ENCODE measurements around the gene TAGLN3.

The TAGLN3 gene

GRCh38 chr3:111970376-111970775 is 28.3 kb upstream of the TAGLN3 start:
- H3K4me3 ChIP-seq (ENCODE audit: low read depth, low read length): no peak overlapping the region
- H3K27me3 ChIP-seq (replicated peaks): no peaks in the 10 kb centered on the region
- in situ Hi-C loops (cut with HindIII; ENCODE audit: low pct_ligation_motif_present, low sequenced_read_pairs): no loop called here
- DNase-seq: no peak
- H3K36me3 ChIP-seq (replicated peaks): peaks cover 59% of the 10 kb centered on the region
- no peak for TF ChIP-seq CTCF (IDR thresholded peaks at IDR 0.05; ENCODE audit: low read depth, low read length, missing control alignments)
- no peak overlapping the region for H3K27ac ChIP-seq

GRCh38 chr3:111971533-111972130 is 27.1 kb upstream of the TAGLN3 start:
- no peak for TF ChIP-seq CTCF (IDR thresholded peaks at IDR 0.05; ENCODE audit: low read depth, low read length, missing control alignments)
- peaks cover 54% of the 10 kb centered on the region for H3K36me3 ChIP-seq (replicated peaks)
- in situ Hi-C loops (cut with HindIII; ENCODE audit: low pct_ligation_motif_present, low sequenced_read_pairs): no loop called here

GRCh38 chr3:111972891-111973290 is 25.8 kb upstream of the TAGLN3 start:
- H3K27ac ChIP-seq: no peak overlapping the region
- H3K4me3 ChIP-seq (ENCODE audit: low read depth, low read length): no peak overlapping the region
- no peak for TF ChIP-seq CTCF (IDR thresholded peaks at IDR 0.05; ENCODE audit: low read depth, low read length, missing control alignments)
- no peaks in the 10 kb centered on the region for H3K27me3 ChIP-seq (replicated peaks)
- in situ Hi-C loops (cut with HindIII; ENCODE audit: low pct_ligation_motif_present, low sequenced_read_pairs): no loop called here
- DNase-seq: no peak
- peaks cover 53% of the 10 kb centered on the region for H3K36me3 ChIP-seq (replicated peaks)

More at GRCh38 chr3:111971533-111972130, 27.1 kb upstream of the TAGLN3 start:
- Histone ChIP-seq H3K27me3 (replicated peaks) (no peaks in the 10 kb centered on the region), H3K27ac (no peak overlapping the region), H3K4me3 (ENCODE audit: low read depth, low read length) (no peak overlapping the region)
- no peak for DNase-seq

- H3K36me3 ChIP-seq (replicated peaks): peaks cover 33% of the 10 kb centered on the region
- in situ Hi-C loops (cut with HindIII; ENCODE audit: low pct_ligation_motif_present, low sequenced_read_pairs): no loop called here
- no peaks in the 10 kb centered on the region for H3K27me3 ChIP-seq (replicated peaks)
- no peak for DNase-seq
- H3K4me3 ChIP-seq (ENCODE audit: low read depth, low read length): no peak overlapping the region
- no peak overlapping the region for H3K27ac ChIP-seq
- no peak for TF ChIP-seq CTCF (IDR thresholded peaks at IDR 0.05; ENCODE audit: low read depth, low read length, missing control alignments)
Observed at GRCh38 chr3:111975131-111975530, 23.6 kb upstream of the TAGLN3 start.

- in situ Hi-C loops (cut with HindIII; ENCODE audit: low pct_ligation_motif_present, low sequenced_read_pairs): no loop called here
- Histone ChIP-seq H3K4me3 (ENCODE audit: low read depth, low read length) (no peak overlapping the region), H3K27ac (no peak overlapping the region), H3K27me3 (replicated peaks) (no peaks in the 10 kb centered on the region), H3K36me3 (replicated peaks) (peaks cover 22% of the 10 kb centered on the region)
- DNase-seq: no peak
- TF ChIP-seq CTCF (IDR thresholded peaks at IDR 0.05; ENCODE audit: low read depth, low read length, missing control alignments): no peak
Observed at GRCh38 chr3:111976254-111976653, 22.5 kb upstream of the TAGLN3 start.

Measured in brain microvascular endothelial cell (primary cell).